ENCODE data around the gene PTPN3.

GRCh38 chr9:109536859-109537258, 38.8 kb upstream of the PTPN3 start:
- TF ChIP-seq CTCF (conservative IDR thresholded peaks at IDR 0.05): no peak
- no peak for TF ChIP-seq ZFX (IDR thresholded peaks at IDR 0.05)

Measured in C4-2B (cell line).